ENCODE measurements around the gene OR51I2.

The OR51I2 gene

DNA sequence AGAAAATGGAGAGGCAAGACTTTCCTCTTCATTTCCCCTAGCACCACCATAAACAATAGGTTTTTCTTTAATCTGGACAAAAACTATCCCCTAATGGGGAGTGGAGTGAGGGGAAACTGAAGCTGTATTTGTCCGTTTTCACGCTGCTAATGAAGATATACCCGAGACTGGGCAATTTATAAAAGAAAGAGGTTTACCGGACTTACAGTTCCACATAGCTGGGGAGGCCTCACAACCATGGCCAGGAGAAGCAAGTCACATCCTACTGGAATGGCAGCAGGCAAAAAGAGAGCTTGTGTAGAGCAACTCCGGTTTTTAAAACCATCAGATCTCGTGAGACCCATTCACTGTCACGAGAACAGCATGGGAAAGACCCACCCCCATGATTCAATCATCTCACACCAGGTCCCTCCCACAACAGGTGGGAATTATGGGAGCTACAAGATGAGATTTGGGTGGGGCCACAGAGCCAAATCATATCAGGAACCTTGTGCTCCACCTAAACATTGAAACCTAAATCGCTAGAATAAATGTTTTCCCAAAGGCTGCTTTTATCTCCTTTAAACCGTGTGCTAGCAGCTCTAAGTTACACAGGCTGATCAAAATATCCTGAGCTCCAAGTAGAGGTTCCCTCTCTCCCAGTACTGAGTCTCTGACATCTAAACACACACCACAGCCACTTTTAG lies 56.4 kb downstream of the OR51I2 start:
- no peak for DNase-seq
